HEK293 (cell line): ENCODE results near the gene TNNI3.

Experiments used
- CTCF ChIA-PET: fragments of 350-600 bp; formaldehyde crosslinking; extraction: SDS; loops from one replicate; lab custom pipeline; 2021; ENCODE audit warnings: antibody characterized with exemption; lab: Yijun Ruan, JAX
- POLR2A ChIA-PET: fragments of 300-600 bp; formaldehyde crosslinking; extraction: SDS; loops from one replicate; lab custom pipeline; 2020; ENCODE audit warnings: antibody characterized with exemption, inconsistent platforms; lab: Yijun Ruan, JAX
- H3K27ac ChIP-seq: fragments of 200-500 bp; sonication (Bioruptor generic); 2 replicates; pipeline ENCODE4 v1.5.1; 2014; ENCODE audit warnings: low read depth, low read length, control low read depth, inconsistent platforms; ENCODE audit errors: extremely low read depth
- H3K36me3 ChIP-seq, 2 experiments: fragments of 200-500 bp in 1 of 2; sonication (Bioruptor generic) in 1 of 2; 1 replicate in 1 of 2; 2 replicates in 1 of 2; pipeline ENCODE4 v1.5.1; 2014 to 2017; ENCODE audit warnings: inconsistent platforms in 2 of 2, low read length in 2 of 2; ENCODE audit not compliant: control insufficient read depth in 2 of 2, insufficient read depth in 1 of 2
- H3K4me1 ChIP-seq: fragments of 200-500 bp; sonication (Bioruptor generic); 2 replicates; pipeline ENCODE4 v1.5.1; 2014; ENCODE audit warnings: mild to moderate bottlenecking, low read length, inconsistent platforms; ENCODE audit not compliant: control insufficient read depth, insufficient read depth
- H3K4me3 ChIP-seq: 2 replicates; pipeline ENCODE4 v1.5.1; 2011; ENCODE audit warnings: low read depth, mild to moderate bottlenecking, control low read depth, low read length, moderate library complexity
- H3K9me3 ChIP-seq: fragments of 200-500 bp; sonication (Bioruptor generic); 2 replicates; pipeline ENCODE4 v1.5.1; 2014; ENCODE audit warnings: low read depth, low read length, inconsistent platforms; ENCODE audit not compliant: control insufficient read depth, insufficient read depth
- HOXC10 ChIP-seq: sonication (generic); formaldehyde crosslinking; IDR thresholded peaks from 2 replicates; pipeline ENCODE4 v1.8.1; 2023; ENCODE audit warnings: mild to moderate bottlenecking, missing genetic modification reagents
- HOXD13 ChIP-seq: sonication (generic); formaldehyde crosslinking; IDR thresholded peaks from 2 replicates; pipeline ENCODE4 v1.8.0; 2022; ENCODE audit warnings: missing genetic modification reagents, borderline replicate concordance
- KLF8 ChIP-seq: fragments of 450-650 bp; formaldehyde crosslinking; IDR thresholded peaks from 2 replicates; pipeline ENCODE4 v1.5.1; 2016; ENCODE audit warnings: missing biosample characterization, missing genetic modification characterization
- PRDM10 ChIP-seq: fragments of 450-650 bp; formaldehyde crosslinking; IDR thresholded peaks from 2 replicates; pipeline ENCODE4 v1.5.1; 2016; ENCODE audit warnings: missing biosample characterization, missing genetic modification characterization
- SETDB1 ChIP-seq: IDR thresholded peaks from one replicate; pipeline ENCODE4 v1.6.1; 2017; ENCODE audit warnings: mild to moderate bottlenecking, low read length, moderate library complexity, mixed read lengths; ENCODE audit not compliant: insufficient read length
- SP2 ChIP-seq: fragments of 450-650 bp; formaldehyde crosslinking; IDR thresholded peaks from 2 replicates; pipeline ENCODE4 v1.5.1; 2016; ENCODE audit warnings: missing biosample characterization, missing genetic modification characterization
- SP7 ChIP-seq: fragments of 450-650 bp; formaldehyde crosslinking; IDR thresholded peaks from 2 replicates; pipeline ENCODE4 v1.5.1; 2016; ENCODE audit warnings: missing biosample characterization, missing genetic modification characterization
- ZBTB10 ChIP-seq: fragments of 450-650 bp; formaldehyde crosslinking; IDR thresholded peaks from 2 replicates; pipeline ENCODE4 v1.5.1; 2016; ENCODE audit warnings: missing biosample characterization, missing genetic modification characterization
- ZNF157 ChIP-seq: fragments of 450-650 bp; formaldehyde crosslinking; IDR thresholded peaks from 2 replicates; pipeline ENCODE4 v1.5.1; 2016; ENCODE audit warnings: missing biosample characterization, missing genetic modification characterization
- ZNF350 ChIP-seq: fragments of 450-650 bp; formaldehyde crosslinking; IDR thresholded peaks from 2 replicates; pipeline ENCODE4 v1.5.0; 2017; ENCODE audit warnings: missing biosample characterization, mild to moderate bottlenecking, missing genetic modification characterization
- ZNF362 ChIP-seq: fragments of 450-650 bp; formaldehyde crosslinking; IDR thresholded peaks from 2 replicates; pipeline ENCODE4 v1.5.1; 2016; ENCODE audit warnings: missing biosample characterization, missing genetic modification characterization
- ZNF473 ChIP-seq: fragments of 450-650 bp; formaldehyde crosslinking; IDR thresholded peaks from 2 replicates; pipeline ENCODE4 v1.5.1; 2017; ENCODE audit warnings: missing biosample characterization, missing genetic modification characterization
- ZNF521 ChIP-seq: fragments of 450-650 bp; formaldehyde crosslinking; IDR thresholded peaks from 2 replicates; pipeline ENCODE4 v1.5.1; 2017; ENCODE audit warnings: missing biosample characterization, mild to moderate bottlenecking, missing genetic modification characterization
- ZNF544 ChIP-seq: fragments of 450-650 bp; formaldehyde crosslinking; IDR thresholded peaks from 2 replicates; pipeline ENCODE4 v1.5.0; 2017; ENCODE audit warnings: missing biosample characterization, missing genetic modification characterization
- ZNF596 ChIP-seq: fragments of 450-650 bp; IDR thresholded peaks from 2 replicates; pipeline ENCODE4 v1.5.0; 2018; ENCODE audit warnings: missing biosample characterization, mild to moderate bottlenecking, missing genetic modification characterization, moderate library complexity
- ZNF670 ChIP-seq: fragments of 450-650 bp; formaldehyde crosslinking; IDR thresholded peaks from 2 replicates; pipeline ENCODE4 v1.5.1; 2016; ENCODE audit warnings: missing biosample characterization, missing genetic modification characterization, low read depth
- TF ChIP-seq, protein P1 (sequence below): fragments of 450-650 bp; formaldehyde crosslinking; IDR thresholded peaks from 2 replicates; pipeline ENCODE4 v1.5.1; 2016; ENCODE audit warnings: missing biosample characterization, missing genetic modification characterization
- TF ChIP-seq, protein P2 (sequence below): fragments of 450-650 bp; IDR thresholded peaks from 2 replicates; pipeline ENCODE4 v1.5.1; 2018; ENCODE audit warnings: missing biosample characterization, mild to moderate bottlenecking, missing genetic modification characterization

The TNNI3 gene

GRCh38 chr19:55115446-55116065 lies 42.0 kb downstream of the TNNI3 start (continued):
- TF ChIP-seq ZNF157 (tag by site-specific recombination) (no peak), ZNF473 (tag by site-specific recombination) (no peak), SP7 (tag by site-specific recombination) (no peak), ZNF596 (tag by site-specific recombination) (no peak)

DNA sequence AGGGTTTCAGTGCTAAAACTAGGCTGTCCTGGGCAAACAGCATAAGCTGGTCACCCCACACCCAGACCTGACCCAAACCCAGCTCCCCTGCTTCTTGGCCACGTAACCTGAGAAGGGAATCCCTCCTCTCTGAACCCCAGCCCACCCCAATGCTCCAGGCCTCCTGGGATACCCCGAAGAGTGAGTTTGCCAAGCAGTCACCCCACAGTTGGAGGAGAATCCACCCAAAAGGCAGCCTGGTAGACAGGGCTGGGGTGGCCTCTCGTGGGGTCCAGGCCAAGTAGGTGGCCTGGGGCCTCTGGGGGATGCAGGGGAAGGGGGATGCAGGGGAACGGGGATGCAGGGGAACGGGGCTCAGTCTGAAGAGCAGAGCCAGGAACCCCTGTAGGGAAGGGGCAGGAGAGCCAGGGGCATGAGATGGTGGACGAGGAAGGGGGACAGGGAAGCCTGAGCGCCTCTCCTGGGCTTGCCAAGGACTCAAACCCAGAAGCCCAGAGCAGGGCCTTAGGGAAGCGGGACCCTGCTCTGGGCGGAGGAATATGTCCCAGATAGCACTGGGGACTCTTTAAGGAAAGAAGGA lies 42.9 kb downstream of the TNNI3 start:
- Histone ChIP-seq H3K36me3 (peaks cover 0 to 24% of the 10 kb centered on the region in 2 experiments; a peak in 2 of 3 replicates), H3K4me1 (peaks cover 18% of the 10 kb centered on the region), H3K27ac (no peak overlapping the region), H3K9me3 (no peaks in the 10 kb centered on the region), H3K4me3 (no peak overlapping the region)
- TF ChIP-seq SETDB1 (no peak), ZBTB10 (tag by site-specific recombination) (0 out of 2 replicates have a peak, but pooled peaks have one; percentile 33)
- ChIA-PET POLR2A (interaction anchor here (1.5 kb wide), 1 partner anchor 46 kb away, joined by 4 read pairs; no protein-coding TSS in a partner anchor), CTCF (interaction anchor here (0.9 to 4.6 kb wide), 4 partner anchors 18 to 145 kb away, joined by 3 to 26 read pairs (median 6); no protein-coding TSS in a partner anchor)

- H3K9me3 ChIP-seq, result no peaks in the 10 kb centered on the region
- no peak overlapping the region for H3K4me3 ChIP-seq
- POLR2A ChIA-PET, result no interaction called here
- no peak overlapping the region for H3K27ac ChIP-seq
- CTCF ChIA-PET, result interaction anchor here (0.6 to 4.6 kb wide), 9 partner anchors 10 to 541 kb away, joined by 3 to 26 read pairs (median 5); no protein-coding TSS in a partner anchor
- H3K36me3 ChIP-seq, result peaks cover 0 to 33% of the 10 kb centered on the region in 2 experiments; a peak in 2 of 3 replicates
- H3K4me1 ChIP-seq, result peaks cover 18% of the 10 kb centered on the region
- TF ChIP-seq PRDM10 (tag by site-specific recombination) (peak; percentile 84), HOXD13 (CRISPR knock-in tag) (no peak), SP2 (tag by site-specific recombination) (peak; percentile 43), ZNF521 (tag by site-specific recombination) (no peak), ZNF544 (tag by site-specific recombination) (no peak), HOXC10 (no peak), ZNF362 (tag by site-specific recombination) (no peak), KLF8 (tag by site-specific recombination) (no peak), ZNF670 (tag by site-specific recombination) (no peak), ZNF350 (tag by site-specific recombination) (no peak)
- TF ChIP-seq, protein P1, sequence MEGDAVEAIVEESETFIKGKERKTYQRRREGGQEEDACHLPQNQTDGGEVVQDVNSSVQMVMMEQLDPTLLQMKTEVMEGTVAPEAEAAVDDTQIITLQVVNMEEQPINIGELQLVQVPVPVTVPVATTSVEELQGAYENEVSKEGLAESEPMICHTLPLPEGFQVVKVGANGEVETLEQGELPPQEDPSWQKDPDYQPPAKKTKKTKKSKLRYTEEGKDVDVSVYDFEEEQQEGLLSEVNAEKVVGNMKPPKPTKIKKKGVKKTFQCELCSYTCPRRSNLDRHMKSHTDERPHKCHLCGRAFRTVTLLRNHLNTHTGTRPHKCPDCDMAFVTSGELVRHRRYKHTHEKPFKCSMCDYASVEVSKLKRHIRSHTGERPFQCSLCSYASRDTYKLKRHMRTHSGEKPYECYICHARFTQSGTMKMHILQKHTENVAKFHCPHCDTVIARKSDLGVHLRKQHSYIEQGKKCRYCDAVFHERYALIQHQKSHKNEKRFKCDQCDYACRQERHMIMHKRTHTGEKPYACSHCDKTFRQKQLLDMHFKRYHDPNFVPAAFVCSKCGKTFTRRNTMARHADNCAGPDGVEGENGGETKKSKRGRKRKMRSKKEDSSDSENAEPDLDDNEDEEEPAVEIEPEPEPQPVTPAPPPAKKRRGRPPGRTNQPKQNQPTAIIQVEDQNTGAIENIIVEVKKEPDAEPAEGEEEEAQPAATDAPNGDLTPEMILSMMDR (tag by site-specific recombination), result no peak
- TF ChIP-seq, protein P2, sequence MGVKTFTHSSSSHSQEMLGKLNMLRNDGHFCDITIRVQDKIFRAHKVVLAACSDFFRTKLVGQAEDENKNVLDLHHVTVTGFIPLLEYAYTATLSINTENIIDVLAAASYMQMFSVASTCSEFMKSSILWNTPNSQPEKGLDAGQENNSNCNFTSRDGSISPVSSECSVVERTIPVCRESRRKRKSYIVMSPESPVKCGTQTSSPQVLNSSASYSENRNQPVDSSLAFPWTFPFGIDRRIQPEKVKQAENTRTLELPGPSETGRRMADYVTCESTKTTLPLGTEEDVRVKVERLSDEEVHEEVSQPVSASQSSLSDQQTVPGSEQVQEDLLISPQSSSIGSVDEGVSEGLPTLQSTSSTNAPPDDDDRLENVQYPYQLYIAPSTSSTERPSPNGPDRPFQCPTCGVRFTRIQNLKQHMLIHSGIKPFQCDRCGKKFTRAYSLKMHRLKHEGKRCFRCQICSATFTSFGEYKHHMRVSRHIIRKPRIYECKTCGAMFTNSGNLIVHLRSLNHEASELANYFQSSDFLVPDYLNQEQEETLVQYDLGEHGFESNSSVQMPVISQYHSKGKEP (tag by site-specific recombination), result no peak
Measured at GRCh38 chr19:55113570-55114039, 43.9 kb downstream of the TNNI3 start.
